ENCODE data around the gene PCBP3. TPM values are rescaled to one million over a fixed set of nuclear protein-coding genes. Genes with fewer than 3 reads are reported as not detected.

The PCBP3 gene
- total RNA-seq, 2 donors from 2014 or later = 2.1 to 5.3 TPM

DNA sequence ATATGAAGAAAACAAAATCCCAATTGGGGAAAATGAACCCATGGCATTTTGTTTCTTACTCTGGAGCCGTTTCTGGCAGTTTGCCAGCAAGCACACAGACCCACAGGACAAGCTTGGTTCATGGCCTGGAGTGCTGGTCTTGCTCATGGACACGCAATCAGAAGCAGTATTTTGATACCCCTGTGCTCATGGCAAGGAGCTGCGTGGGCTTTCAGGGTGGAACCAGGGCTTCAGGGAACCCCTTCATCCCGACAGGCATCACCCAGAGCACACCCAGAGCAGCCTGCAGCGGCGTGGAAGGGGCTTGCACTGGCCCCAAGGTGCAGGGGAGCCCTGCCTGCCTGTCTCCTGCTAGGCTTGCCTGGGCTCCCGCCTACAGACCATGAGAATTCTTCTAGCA, 45.4 kb upstream of the PCBP3 start:
- DNase-seq = no peak
- no peak overlapping the region for H3K9ac ChIP-seq (ENCODE audit: low read depth in 2 of 2, low read length in 2 of 2)

DNA sequence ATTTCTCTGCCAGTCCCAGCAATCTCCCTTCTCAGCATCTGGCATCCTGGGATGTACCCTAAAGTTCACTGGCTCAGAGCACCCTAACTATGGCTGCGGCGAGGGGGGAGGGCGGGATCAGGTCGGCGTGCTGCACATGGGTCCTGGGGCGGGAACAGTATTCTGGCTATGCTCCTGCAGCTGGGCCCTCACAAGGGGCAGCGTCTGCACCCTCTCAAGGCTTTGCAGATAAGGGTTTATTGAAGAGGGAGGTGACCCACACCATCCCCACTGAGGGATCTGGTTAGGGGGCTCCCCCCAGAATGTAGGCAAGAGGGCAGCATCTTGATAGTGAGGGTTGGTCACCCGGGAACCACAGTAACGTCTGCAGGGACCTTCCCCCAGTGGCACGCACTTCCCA, 44.9 kb upstream of the PCBP3 start:
- H3K9me3 ChIP-seq = no peaks in the 10 kb centered on the region
- no peak for DNase-seq

More for the DNA sequence above, 45.4 kb upstream of the PCBP3 start:
- Histone ChIP-seq H3K36me3 (no peaks in the 10 kb centered on the region), H3K4me3 (no peak overlapping the region), H3K9me3 (no peaks in the 10 kb centered on the region), H3K4me1 (no peaks in the 10 kb centered on the region), H3K27ac (no peak overlapping the region), H3K27me3 (no peaks in the 10 kb centered on the region)
- intact Hi-C loops (cut with DNase I) = loop anchor here (5.0 kb wide), 2 partner anchors 41 to 121 kb away; no protein-coding TSS in a partner anchor
- TF ChIP-seq, protein P1, sequence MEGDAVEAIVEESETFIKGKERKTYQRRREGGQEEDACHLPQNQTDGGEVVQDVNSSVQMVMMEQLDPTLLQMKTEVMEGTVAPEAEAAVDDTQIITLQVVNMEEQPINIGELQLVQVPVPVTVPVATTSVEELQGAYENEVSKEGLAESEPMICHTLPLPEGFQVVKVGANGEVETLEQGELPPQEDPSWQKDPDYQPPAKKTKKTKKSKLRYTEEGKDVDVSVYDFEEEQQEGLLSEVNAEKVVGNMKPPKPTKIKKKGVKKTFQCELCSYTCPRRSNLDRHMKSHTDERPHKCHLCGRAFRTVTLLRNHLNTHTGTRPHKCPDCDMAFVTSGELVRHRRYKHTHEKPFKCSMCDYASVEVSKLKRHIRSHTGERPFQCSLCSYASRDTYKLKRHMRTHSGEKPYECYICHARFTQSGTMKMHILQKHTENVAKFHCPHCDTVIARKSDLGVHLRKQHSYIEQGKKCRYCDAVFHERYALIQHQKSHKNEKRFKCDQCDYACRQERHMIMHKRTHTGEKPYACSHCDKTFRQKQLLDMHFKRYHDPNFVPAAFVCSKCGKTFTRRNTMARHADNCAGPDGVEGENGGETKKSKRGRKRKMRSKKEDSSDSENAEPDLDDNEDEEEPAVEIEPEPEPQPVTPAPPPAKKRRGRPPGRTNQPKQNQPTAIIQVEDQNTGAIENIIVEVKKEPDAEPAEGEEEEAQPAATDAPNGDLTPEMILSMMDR (IDR thresholded peaks at IDR 0.05) = no peak

DNA sequence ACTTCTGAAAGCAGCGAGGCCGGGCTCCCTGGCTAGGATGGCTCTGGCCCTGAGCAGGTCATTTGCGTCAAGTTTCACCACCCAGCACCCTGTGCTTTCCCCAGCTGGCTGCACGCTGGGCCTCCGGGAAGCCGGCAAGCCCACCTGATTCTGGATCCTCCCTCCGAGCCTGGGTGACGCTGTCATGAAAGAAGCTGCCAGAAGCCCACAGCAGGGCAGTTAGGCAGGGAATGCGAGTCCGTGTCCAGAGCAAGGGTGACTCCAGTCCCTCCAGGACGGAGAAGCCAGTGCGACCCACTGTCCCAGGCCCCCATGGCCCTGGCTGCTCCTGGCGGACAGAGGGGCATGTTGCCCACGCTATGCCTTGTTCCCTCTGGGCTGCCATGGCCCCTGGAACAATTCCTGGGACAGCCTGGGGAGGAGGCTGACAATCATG, 44.4 kb upstream of the PCBP3 start:
- intact Hi-C loops (cut with DNase I) = loop anchor here (5.0 kb wide), 2 partner anchors 42 to 122 kb away; no protein-coding TSS in a partner anchor

More for the DNA sequence above, 44.9 kb upstream of the PCBP3 start:
- Histone ChIP-seq H3K4me1 (no peaks in the 10 kb centered on the region), H3K9ac (ENCODE audit: low read depth in 2 of 2, low read length in 2 of 2) (no peak overlapping the region), H3K36me3 (no peaks in the 10 kb centered on the region), H3K4me3 (no peak overlapping the region), H3K27ac (no peak overlapping the region), H3K27me3 (no peaks in the 10 kb centered on the region)
- TF ChIP-seq, protein P1 (IDR thresholded peaks at IDR 0.05) = no peak
- intact Hi-C loops (cut with DNase I) = loop anchor here (5.0 kb wide), 2 partner anchors 41 to 121 kb away; no protein-coding TSS in a partner anchor

DNA sequence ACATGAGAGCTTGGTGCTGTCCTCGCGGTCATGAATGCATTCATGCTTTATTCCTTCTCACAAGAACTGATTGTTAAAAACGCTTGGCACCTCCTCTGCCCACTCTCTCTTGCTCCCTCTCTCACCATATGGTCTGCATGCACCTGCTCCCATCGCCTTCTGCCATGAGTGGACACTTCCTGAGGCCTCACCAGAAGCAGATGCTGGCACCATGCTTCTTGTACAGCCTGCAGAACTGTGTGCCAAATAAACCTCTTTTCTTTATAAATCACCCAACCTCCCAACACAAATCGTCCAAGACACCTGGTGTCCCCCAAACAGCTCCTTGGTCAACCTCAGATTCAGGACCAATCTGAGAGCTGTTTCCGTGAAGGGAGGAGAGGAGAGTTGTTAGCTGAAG, 43.3 kb upstream of the PCBP3 start:
- no peak overlapping the region for H3K27ac ChIP-seq
- H3K4me3 ChIP-seq = no peak overlapping the region
- H3K4me1 ChIP-seq = no peaks in the 10 kb centered on the region
- H3K27me3 ChIP-seq = no peaks in the 10 kb centered on the region
- intact Hi-C loops (cut with DNase I) = no loop called here
- TF ChIP-seq, protein P1 (IDR thresholded peaks at IDR 0.05) = no peak
- H3K9me3 ChIP-seq = no peaks in the 10 kb centered on the region
- DNase-seq = no peak
- H3K9ac ChIP-seq (ENCODE audit: low read depth in 2 of 2, low read length in 2 of 2) = no peak overlapping the region
- no peaks in the 10 kb centered on the region for H3K36me3 ChIP-seq

More for the DNA sequence above, 44.4 kb upstream of the PCBP3 start:
- H3K9me3 ChIP-seq = no peaks in the 10 kb centered on the region
- H3K27ac ChIP-seq = no peak overlapping the region
- no peak for DNase-seq
- H3K4me1 ChIP-seq = no peaks in the 10 kb centered on the region
- no peak overlapping the region for H3K4me3 ChIP-seq
- TF ChIP-seq, protein P1 (IDR thresholded peaks at IDR 0.05) = no peak
- H3K36me3 ChIP-seq = no peaks in the 10 kb centered on the region
- H3K27me3 ChIP-seq = no peaks in the 10 kb centered on the region
- no peak overlapping the region for H3K9ac ChIP-seq (ENCODE audit: low read depth in 2 of 2, low read length in 2 of 2)

DNA sequence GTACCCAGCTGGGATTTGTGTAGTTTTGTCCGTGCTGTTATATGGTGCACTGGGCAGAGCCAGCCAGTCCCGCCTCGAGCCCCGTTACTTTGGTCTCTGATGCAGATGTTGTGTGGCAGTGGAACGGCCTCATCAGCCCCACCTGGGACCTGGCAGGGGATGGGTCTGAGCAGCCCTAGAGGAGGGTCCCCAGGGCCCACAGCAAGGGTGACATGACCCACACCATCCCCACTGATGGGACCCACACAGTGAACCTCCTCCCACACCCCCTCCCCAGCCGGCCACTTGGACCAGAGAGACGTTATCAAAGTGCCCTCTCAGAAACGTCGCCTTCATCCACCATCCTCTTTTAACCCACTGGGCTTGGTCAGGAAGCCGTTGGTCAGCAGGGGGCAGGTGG, 42.0 kb upstream of the PCBP3 start:
- H3K9ac ChIP-seq (ENCODE audit: low read depth in 2 of 2, low read length in 2 of 2) = peak overlapping the region in 1 of 2 donors; percentile 2
- no peaks in the 10 kb centered on the region for H3K4me1 ChIP-seq
- H3K36me3 ChIP-seq = no peaks in the 10 kb centered on the region
- TF ChIP-seq, protein P1 (IDR thresholded peaks at IDR 0.05) = no peak
- H3K27ac ChIP-seq = no peak overlapping the region
- H3K4me3 ChIP-seq = no peak overlapping the region
- DNase-seq = no peak
- intact Hi-C loops (cut with DNase I) = no loop called here
- no peaks in the 10 kb centered on the region for H3K9me3 ChIP-seq
- H3K27me3 ChIP-seq = no peaks in the 10 kb centered on the region
